ENCODE data around the gene FEN1.

Gene FEN1

DNA sequence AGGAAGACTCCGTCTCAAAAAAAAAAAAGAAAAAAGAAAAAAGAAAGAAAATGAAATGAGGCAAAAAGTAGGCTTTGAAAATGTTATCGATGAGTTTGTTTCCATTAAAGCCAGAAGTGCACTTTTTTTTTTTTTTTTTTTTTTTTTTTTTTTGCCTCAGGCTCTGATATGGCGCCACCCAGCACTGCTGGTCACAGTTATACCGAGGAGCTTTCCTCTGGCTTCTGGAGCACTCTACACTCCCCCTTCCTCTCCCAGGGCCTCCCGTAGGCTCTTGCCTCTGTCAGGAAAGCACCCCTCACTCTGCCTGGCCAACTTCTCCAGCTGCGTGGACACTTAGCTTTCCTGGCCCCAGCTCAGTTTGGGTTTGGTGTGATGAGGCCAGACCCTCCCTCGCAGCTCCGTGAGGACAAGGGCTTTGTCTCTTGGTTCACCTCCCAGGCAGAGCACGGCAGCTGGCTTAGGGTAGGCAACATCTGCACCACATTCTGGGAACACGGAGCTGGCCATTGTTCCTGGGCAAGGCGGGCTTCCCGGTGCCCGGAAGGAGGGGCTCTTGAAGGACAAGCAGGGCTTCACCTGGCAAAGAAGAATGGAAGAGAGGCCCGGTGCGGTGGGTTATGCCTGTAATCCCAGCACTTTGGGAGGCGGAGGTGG lies 52.3 kb downstream of the FEN1 start:
- Mint-ChIP-seq H3K9me3 (peaks cover 2% of the 10 kb centered on the region), H3K27me3 (peaks cover 8% of the 10 kb centered on the region), H3K4me3 (no peak overlapping the region), H3K4me1 (no peaks in the 10 kb centered on the region), H3K36me3 (peaks cover 54% of the 10 kb centered on the region), H3K27ac (no peak overlapping the region)
- no peak for ATAC-seq

DNA sequence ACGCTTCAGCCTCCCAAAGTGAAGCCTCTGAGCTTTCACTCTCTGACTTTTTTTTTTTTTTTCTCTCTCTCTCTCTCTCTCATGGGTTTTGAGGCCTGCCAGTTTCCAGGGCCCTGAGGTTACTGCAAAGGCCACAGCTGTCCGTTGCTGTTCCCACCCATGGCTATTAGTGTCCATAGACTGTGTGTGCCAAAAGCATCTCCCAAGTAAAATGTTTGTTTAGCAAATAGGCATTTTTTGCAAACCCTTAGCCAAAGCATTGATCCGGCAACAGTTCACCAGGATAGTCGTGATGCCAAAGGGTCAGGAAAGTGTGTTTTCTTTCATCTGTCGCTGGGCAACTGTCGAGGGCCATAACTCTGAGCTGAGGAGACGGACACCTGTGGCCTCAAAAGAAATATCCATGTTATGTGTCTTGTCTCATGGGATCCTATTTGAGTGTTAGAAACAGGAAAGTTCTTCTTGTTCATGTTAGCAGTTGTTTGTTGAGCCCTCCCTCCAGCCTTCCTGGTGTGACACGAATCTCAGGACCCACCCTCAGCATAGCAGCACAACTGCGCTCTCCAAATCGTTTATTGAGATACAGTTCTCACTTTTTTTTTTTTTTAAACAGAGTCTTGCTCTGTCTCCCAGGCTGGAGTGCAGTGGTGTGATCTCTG lies 53.8 kb downstream of the FEN1 start:
- Mint-ChIP-seq H3K4me3 (no peak overlapping the region), H3K27me3 (peaks cover 8% of the 10 kb centered on the region), H3K27ac (no peak overlapping the region), H3K36me3 (peaks cover 54% of the 10 kb centered on the region), H3K4me1 (no peaks in the 10 kb centered on the region), H3K9me3 (peaks cover 2% of the 10 kb centered on the region)
- no peak for ATAC-seq

Measured in stimulated activated memory B cell treated with anti-CD40 and anti-IgM and Interleukin-4, amounts not matched to agents 10 μg/mL and 1 μg/mL and 100 μg/mL, for 72 hours (primary cell).